ENCODE data around the gene GPR4.
"Not testable (repeated sequence)": the region's sequence is repeated elsewhere in the genome, so short reads cannot be mapped to it uniquely, and the experiment has no call there.

Gene GPR4

GRCh38 chr19:45601524-45602374 lies at the start of gene GPR4:
Gene GPR4, minus strand, starts transcription at chr19:45602212. Its CDS starts 10,346 bp downstream, at chr19:45591866.
- no peak for DNase-seq

GRCh38 chr19:45650722-45651121 lies 48.7 kb upstream of the GPR4 start:
- no peak for DNase-seq

DNA sequence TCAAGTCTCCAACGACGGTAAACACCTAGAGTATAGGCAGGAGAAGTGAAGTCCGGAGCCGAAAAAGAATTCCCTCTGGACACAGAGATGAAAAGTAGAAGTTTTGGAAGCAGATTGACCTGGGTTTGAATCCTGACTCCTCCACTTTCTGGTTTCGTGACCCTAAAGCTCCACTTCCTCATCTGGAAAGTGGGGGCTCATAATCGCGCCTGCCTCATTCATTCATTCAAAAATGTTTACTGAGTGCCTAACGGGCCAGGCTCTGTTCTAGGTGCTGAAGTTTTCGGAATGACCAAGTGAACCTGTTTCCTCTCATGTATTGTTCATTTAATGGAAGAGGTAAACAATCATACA lies 44.3 kb upstream of the GPR4 start:
- DNase-seq, result no peak

- peak; percentile 31 for DNase-seq
Observed at GRCh38 chr19:45645631-45646344, 43.8 kb upstream of the GPR4 start.

GRCh38 chr19:45645068-45645630 lies 43.1 kb upstream of the GPR4 start:
- DNase-seq, result no peak

DNA sequence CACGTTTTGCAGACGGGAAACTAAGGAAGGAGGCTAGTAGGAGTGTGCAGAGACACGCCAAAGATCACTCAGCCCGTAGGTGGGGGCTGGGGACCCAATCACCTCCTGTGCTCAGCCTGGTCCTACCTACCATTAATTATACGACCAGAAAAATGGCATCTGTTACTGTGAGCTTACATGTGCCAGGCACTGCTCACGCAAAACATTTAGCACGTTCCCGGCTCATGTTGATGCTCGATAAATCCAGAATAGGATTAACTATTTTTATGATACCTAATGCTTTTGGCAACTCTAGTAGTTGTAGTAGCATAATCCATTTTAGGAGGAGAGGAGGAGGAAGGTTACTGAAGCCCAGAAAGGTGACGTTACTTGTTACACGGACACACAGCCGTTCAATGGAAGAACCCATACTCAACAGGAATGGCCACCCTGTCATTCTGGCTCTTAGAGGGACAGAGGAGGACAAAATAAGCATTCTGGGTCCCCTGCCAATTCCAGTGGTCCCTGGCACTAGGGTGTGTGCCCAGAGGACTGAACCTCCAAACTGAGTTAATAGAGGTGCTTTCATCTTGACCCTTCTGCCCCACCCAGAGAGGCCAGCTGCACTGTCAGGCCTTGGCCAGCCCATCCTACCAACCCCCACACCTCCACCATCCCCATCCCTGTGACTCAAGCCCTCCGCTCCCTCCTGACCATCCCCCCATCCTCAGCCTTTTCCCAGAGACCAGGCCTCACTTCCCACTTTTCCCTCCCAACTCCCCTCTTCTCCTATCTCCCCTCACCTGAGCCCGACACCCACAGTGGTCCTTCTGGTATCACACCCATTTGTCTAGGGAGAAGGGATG lies 42.1 kb upstream of the GPR4 start:
- DNase-seq, result no peak

GRCh38 chr19:45643024-45643926 lies 41.3 kb upstream of the GPR4 start:
- peak; percentile 51 for DNase-seq

GRCh38 chr19:45641274-45642105 lies 39.5 kb upstream of the GPR4 start:
- DNase-seq, result peak; percentile 49

DNA sequence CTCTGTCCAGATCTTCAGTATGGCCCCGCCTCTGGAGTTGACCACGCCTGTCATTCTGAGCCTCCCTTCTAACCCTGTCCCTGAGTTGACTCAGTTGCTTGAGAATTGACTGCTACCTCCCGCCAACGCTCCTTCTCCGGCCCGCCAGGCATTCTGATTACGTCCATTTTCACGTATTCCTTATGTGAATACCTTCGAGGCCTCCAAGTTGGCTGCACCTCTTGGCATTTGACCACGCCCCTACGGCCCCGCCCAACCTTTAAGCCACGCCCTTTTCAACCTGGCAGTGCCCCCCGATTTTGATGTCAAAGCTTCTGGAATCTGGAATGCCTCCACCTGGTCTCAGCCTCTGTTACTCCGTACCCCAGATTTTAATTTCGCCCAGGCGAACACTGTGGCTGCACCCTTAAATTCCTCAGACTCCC lies 38.8 kb upstream of the GPR4 start:
- DNase-seq, result no peak

GRCh38 chr19:45638930-45639729 lies 37.1 kb upstream of the GPR4 start, which contains the start of gene EML2:
Gene EML2, minus strand, starts transcription at chr19:45639397. Its CDS starts 21 bp downstream, at chr19:45639376.
- DNase-seq, result no peak

- no peak for DNase-seq
Observed at GRCh38 chr19:45637890-45638667, 36.1 kb upstream of the GPR4 start.

DNA sequence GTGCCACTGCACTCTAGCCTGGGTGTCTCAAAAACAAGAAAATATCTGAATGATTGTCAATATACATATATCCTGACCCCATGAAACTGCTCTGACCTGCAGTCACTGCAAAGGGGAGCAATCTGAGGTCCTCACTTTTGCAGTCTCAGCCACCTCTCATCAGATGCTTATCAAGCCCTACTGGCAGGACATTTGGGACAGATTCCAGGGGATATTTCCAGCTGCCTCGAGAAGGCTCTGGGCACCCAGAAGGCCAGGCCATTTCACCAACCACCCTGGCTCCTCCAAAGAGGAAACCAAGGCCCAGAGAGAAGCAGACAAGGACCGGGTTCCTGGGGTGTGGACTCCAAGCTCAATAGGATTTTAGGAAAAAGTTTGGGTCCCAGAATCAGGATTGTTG lies 34.9 kb upstream of the GPR4 start:
- no peak for DNase-seq

GRCh38 chr19:45636275-45636674 lies 34.3 kb upstream of the GPR4 start:
- no peak for DNase-seq

DNA sequence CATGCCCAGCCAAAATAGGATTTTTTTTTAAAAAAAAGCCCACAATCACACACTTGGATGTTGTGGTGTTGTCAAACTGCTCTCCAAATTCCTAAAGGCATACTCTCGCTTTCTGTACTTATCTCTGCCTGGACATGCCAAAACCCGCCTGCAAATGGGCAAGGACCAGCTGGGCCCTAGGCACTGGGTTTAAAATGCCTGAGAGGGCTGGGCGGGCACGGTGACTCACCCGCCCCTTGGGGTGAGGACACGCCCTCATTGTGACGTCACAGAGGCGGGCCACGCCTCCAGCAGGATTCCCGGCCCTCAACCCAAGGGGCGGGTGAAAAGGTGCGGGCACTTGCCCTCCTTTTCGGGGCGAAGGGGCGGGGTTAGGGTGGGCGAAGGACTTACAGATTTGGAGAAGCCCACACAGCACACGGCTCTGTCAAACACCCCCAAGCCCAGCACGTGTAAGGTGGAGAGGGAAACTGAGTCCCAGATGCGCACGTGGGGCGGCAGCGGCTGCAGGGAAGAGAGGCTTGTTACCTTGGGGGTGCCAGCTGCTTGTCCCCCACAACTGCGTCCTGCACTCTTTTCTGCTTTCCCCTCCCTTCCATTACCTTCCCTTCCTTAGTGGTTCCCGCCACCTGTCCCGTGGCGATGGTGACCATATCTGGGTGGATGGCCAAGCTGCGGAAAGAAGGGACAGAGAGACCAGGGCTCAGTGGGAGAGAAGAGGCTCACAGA lies 30.6 kb upstream of the GPR4 start:
- peak; percentile 17 for DNase-seq

- no peak for DNase-seq
Observed at GRCh38 chr19:45630463-45630862, 28.5 kb upstream of the GPR4 start.

DNA sequence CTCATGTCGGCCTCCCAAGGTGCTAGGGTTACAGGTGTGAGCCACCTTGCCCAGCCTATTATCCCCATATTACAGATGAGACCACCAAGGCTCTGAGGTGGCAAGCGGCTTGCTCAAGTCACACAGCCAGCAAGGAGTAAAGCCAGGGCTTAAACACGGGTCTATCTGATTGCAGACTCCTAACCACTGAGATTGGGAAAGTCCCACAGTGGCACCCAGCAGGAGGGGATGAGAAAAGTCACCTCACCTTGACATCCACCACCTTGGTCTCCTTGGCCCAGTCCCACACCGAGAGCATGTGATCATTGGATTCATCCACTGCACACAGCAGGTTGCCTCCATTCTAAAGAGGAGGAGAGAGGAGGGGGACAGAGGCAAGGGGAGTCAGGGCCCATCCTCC lies 27.7 kb upstream of the GPR4 start:
- no peak for DNase-seq

DNA sequence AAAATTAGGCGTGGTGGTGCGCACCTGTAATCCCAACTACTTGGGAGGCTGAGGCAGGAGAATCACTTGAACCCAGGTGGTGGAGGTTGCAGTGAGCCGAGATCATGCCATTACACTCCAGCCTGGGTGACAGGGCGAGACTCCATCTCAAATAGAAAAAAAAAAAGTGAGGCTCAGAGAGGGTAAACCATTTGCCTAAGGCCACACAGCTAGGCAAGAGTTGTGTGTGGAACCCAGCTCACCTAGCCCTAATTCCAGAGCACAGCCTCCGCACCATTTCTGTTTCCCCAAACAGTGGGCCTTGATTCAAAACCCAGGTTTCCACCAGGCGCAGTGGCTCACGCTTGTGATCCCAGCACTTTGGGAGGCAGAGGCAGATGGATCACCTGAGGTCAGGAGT lies 26.2 kb upstream of the GPR4 start:
- DNase-seq, result not testable (repeated sequence)

- no peak for DNase-seq
Observed at GRCh38 chr19:45623984-45624383, 22.0 kb upstream of the GPR4 start.

Measured in NCI-H187 treated with DMSO at 0.1 percent for 48 hours (cell line).